Measurements from ENCODE around the gene MBLAC1.
A peak's percentile ranks its signal among the peaks of the same experiment; 100 is the strongest.

The MBLAC1 gene

GRCh38 chr7:100152937-100153666 is 26.3 kb downstream of the MBLAC1 start:
- no peak for DNase-seq (ENCODE audit: low read depth in 1 of 2, low spot score in 1 of 2)

GRCh38 chr7:100153708-100154535 is 27.2 kb downstream of the MBLAC1 start:
- no peak for DNase-seq (ENCODE audit: low read depth in 1 of 2, low spot score in 1 of 2)

- no peak for DNase-seq (ENCODE audit: low read depth in 1 of 2, low spot score in 1 of 2)
These were observed 28.1 kb downstream of the MBLAC1 start for GRCh38 chr7:100154651-100155491.

GRCh38 chr7:100155553-100156317 is 29.0 kb downstream of the MBLAC1 start:
- no peak for DNase-seq (ENCODE audit: low read depth in 1 of 2, low spot score in 1 of 2)

GRCh38 chr7:100156331-100157068 is 29.7 kb downstream of the MBLAC1 start:
- DNase-seq (ENCODE audit: low read depth in 1 of 2, low spot score in 1 of 2), result no peak

GRCh38 chr7:100157069-100157333 is 30.2 kb downstream of the MBLAC1 start:
- DNase-seq (ENCODE audit: low read depth in 1 of 2, low spot score in 1 of 2), result no peak

GRCh38 chr7:100157334-100158228 is 30.8 kb downstream of the MBLAC1 start:
- DNase-seq (ENCODE audit: low read depth in 1 of 2, low spot score in 1 of 2), result no peak

GRCh38 chr7:100158229-100159098 is 31.7 kb downstream of the MBLAC1 start, which contains the start of gene TRAPPC14:
TRAPPC14 (minus strand) TSS chr7:100158723; CDS start chr7:100158499, 224 bp downstream.
- peak; percentile 85 to 88 for DNase-seq (ENCODE audit: low read depth in 1 of 2, low spot score in 1 of 2)

GRCh38 chr7:100159099-100159623 is 32.4 kb downstream of the MBLAC1 start:
- DNase-seq (ENCODE audit: low read depth in 1 of 2, low spot score in 1 of 2), result no peak

GRCh38 chr7:100160067-100160466 is 33.3 kb downstream of the MBLAC1 start:
- no peak for DNase-seq (ENCODE audit: low read depth in 1 of 2, low spot score in 1 of 2)

GRCh38 chr7:100163006-100163531 is 36.3 kb downstream of the MBLAC1 start:
- no peak for DNase-seq (ENCODE audit: low read depth in 1 of 2, low spot score in 1 of 2)

- DNase-seq (ENCODE audit: low read depth in 1 of 2, low spot score in 1 of 2), result no peak
These were observed 37.1 kb downstream of the MBLAC1 start for GRCh38 chr7:100163871-100164270.

- DNase-seq (ENCODE audit: low read depth in 1 of 2, low spot score in 1 of 2), result no peak
These were observed 39.7 kb downstream of the MBLAC1 start for GRCh38 chr7:100166317-100166940.

GRCh38 chr7:100166970-100167911 is 40.5 kb downstream of the MBLAC1 start:
- no peak for DNase-seq (ENCODE audit: low read depth in 1 of 2, low spot score in 1 of 2)

GRCh38 chr7:100167912-100168323 is 41.2 kb downstream of the MBLAC1 start:
- DNase-seq (ENCODE audit: low read depth in 1 of 2, low spot score in 1 of 2), result no peak

All from activated T-helper 1 cell treated with anti-CD3 and anti-CD28 coated beads, Interleukin-2, amount 50 U/mL, for 16 hours (primary cell).